Measurements from ENCODE around the gene CBFA2T2. TPM values are rescaled to one million over a fixed set of nuclear protein-coding genes. Genes with fewer than 3 reads are reported as not detected.
A peak's percentile ranks its signal among the peaks of the same experiment; 100 is the strongest.
"Not testable (repeated sequence)": the region's sequence is repeated elsewhere in the genome, so short reads cannot be mapped to it uniquely, and the experiment has no call there.

Gene CBFA2T2
- total RNA-seq, 1 experiment from 2014 or later, result 13.1 TPM

DNA sequence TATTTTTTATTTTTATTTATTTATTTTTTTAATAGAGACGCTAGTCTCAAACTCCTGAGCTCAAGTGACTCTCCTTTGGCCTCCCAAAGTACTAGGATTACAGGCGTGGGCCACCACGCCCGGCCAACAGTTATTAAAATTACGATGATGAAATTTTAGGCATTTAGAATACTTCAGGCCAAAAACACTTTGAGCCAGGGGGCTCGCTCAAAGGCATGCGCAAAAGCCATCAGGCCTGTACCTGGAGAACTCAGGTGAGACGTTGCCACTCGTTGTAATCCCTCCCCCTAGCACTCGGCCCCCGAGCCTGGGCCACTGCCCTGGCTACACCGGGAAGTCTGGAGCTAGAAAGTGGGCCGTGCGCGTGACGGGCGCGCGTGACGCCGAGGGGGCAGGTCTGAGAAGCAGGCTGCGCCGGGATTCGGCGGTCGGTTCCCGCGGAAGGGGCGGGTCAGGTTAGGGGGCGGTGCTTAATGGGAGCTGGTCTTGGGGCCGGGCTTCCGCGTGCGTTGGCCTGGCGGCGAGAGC is 337 bp upstream of the CBFA2T2 start:
- POLR2A ChIA-PET (ENCODE audit: low non-redundant PET), result interaction anchor here (0.7 to 1.1 kb wide), 3 partner anchors 9 to 149 kb away, joined by 3 read pairs; no protein-coding TSS in a partner anchor
- TSS peak; percentile 78 for BruUV-seq (replicated peaks)

DNA sequence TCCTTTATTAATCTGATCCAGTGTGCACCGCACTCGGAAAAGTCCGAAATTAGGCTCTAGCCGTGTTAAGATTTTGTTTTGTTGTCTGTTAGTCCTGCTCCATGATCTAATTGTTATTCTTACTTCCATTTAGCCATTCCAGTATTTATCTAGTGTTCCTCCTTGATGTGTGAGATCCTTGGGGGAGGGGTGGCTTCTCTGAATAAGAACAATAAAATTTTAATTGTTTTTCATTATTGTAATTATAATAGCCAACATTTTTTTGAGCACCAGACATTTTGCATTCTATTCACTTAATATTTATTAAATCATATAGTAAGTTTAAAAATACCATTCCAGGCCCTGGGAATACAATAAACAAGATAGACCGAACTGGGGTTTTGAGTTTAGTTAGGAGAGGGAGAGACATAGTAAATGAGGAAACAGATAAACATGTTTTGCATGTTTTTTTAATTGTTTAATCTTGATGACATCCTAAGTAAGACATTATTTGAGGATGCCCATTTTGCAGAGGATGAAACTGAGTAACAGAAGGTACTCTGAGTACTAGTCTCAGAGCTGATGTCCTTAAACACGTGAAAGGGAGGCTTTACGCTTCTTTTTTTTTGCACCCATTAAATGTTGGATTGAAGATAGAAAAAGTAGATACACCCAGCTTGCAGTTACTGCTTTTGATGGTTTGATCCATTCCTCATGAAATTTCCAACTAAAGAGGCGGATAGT is 1.2 kb downstream of the CBFA2T2 start:
- Histone ChIP-seq H3K27me3 (replicated peaks; ENCODE audit: insufficient read depth, low read depth, low read length, poor library complexity) (no peaks in the 10 kb centered on the region), H3K27ac (ENCODE audit: low read depth, low read length, poor library complexity, severe bottlenecking) (peak overlapping the region; percentile 85), H3K9me3 (ENCODE audit: low read depth, low read length, poor library complexity, severe bottlenecking) (no peaks in the 10 kb centered on the region), H3K4me1 (ENCODE audit: insufficient read depth, low read length, poor library complexity, severe bottlenecking) (peaks cover 6% of the 10 kb centered on the region), H3K4me3 (ENCODE audit: low read depth, low read length, poor library complexity, severe bottlenecking) (peak overlapping the region; percentile 93), H3K36me3 (ENCODE audit: insufficient read depth, low read length, poor library complexity, severe bottlenecking) (no peaks in the 10 kb centered on the region)
- CTCF ChIA-PET, result no interaction called here
- intact Hi-C loops (cut with micrococcal nuclease; ENCODE audit: unreplicated experiment), result no loop called here
- BruUV-seq (replicated peaks), result TSS peak; percentile 59
- no peak for TF ChIP-seq EZH2 (IDR thresholded peaks at IDR 0.05; ENCODE audit: borderline replicate concordance, low read depth, low read length, poor library complexity, severe bottlenecking)
- TF ChIP-seq, protein P1, sequence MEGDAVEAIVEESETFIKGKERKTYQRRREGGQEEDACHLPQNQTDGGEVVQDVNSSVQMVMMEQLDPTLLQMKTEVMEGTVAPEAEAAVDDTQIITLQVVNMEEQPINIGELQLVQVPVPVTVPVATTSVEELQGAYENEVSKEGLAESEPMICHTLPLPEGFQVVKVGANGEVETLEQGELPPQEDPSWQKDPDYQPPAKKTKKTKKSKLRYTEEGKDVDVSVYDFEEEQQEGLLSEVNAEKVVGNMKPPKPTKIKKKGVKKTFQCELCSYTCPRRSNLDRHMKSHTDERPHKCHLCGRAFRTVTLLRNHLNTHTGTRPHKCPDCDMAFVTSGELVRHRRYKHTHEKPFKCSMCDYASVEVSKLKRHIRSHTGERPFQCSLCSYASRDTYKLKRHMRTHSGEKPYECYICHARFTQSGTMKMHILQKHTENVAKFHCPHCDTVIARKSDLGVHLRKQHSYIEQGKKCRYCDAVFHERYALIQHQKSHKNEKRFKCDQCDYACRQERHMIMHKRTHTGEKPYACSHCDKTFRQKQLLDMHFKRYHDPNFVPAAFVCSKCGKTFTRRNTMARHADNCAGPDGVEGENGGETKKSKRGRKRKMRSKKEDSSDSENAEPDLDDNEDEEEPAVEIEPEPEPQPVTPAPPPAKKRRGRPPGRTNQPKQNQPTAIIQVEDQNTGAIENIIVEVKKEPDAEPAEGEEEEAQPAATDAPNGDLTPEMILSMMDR (conservative IDR thresholded peaks at IDR 0.05; ENCODE audit: low read depth, low read length), result no peak
- peak; percentile 11 for DNase-seq (ENCODE audit: low spot score)
- POLR2A ChIA-PET (ENCODE audit: low non-redundant PET), result interaction anchor here (1.1 kb wide), 1 partner anchor 148 kb away, joined by 3 read pairs; no protein-coding TSS in a partner anchor

More for the DNA sequence above, 337 bp upstream of the CBFA2T2 start:
- peak; percentile 97 for DNase-seq (ENCODE audit: low spot score)
- no peak for TF ChIP-seq EZH2 (IDR thresholded peaks at IDR 0.05; ENCODE audit: borderline replicate concordance, low read depth, low read length, poor library complexity, severe bottlenecking)
- TF ChIP-seq, protein P1 (conservative IDR thresholded peaks at IDR 0.05; ENCODE audit: low read depth, low read length), result no peak
- CTCF ChIA-PET, result no interaction called here
- intact Hi-C loops (cut with micrococcal nuclease; ENCODE audit: unreplicated experiment), result no loop called here
- no peaks in the 10 kb centered on the region for H3K36me3 ChIP-seq (ENCODE audit: insufficient read depth, low read length, poor library complexity, severe bottlenecking)
- no peaks in the 10 kb centered on the region for H3K9me3 ChIP-seq (ENCODE audit: low read depth, low read length, poor library complexity, severe bottlenecking)
- peak overlapping the region; percentile 93 for H3K4me3 ChIP-seq (ENCODE audit: low read depth, low read length, poor library complexity, severe bottlenecking)
- H3K27me3 ChIP-seq (replicated peaks; ENCODE audit: insufficient read depth, low read depth, low read length, poor library complexity), result no peaks in the 10 kb centered on the region
- H3K4me1 ChIP-seq (ENCODE audit: insufficient read depth, low read length, poor library complexity, severe bottlenecking), result peaks cover 6% of the 10 kb centered on the region
- peak overlapping the region; percentile 85 for H3K27ac ChIP-seq (ENCODE audit: low read depth, low read length, poor library complexity, severe bottlenecking)

DNA sequence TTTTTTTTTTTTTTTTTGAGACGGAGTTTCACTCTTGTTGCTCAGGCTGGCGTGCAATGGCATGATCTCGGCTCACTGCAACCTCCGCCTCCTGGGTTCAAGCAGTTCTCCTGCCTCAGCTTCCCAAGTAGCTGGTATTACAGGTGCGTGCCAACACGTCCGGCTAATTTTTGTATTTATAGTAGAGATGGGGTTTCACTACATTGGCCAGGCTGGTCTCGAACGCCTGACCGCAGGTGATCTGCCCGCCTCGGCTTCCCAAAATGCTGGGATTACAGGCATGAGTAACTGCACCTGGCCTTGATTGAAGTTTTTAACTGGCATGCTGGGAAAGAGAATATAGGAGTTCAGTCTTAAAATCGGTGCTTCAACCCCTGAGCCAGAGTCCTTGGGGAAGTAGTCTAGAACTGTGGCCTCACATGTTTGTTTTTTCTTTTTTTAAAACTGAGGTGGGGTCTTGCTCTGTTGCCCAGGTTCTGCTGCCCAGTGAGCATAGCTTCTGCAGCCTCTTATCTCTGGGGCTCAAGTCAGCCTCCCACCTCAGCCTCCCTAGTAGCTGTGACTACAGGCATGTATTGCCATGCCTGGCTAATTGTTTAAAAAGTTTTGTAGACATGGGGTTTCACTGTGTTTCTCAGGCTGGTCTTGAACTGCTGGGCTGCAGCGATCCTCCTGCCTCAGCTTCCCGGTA is 3.3 kb downstream of the CBFA2T2 start:
- POLR2A ChIA-PET (ENCODE audit: low non-redundant PET), result interaction anchor here (0.5 kb wide), 1 partner anchor 25 kb away, joined by 5 read pairs; no protein-coding TSS in a partner anchor
- H3K4me1 ChIP-seq (ENCODE audit: insufficient read depth, low read length, poor library complexity, severe bottlenecking), result peaks cover 6% of the 10 kb centered on the region

DNA sequence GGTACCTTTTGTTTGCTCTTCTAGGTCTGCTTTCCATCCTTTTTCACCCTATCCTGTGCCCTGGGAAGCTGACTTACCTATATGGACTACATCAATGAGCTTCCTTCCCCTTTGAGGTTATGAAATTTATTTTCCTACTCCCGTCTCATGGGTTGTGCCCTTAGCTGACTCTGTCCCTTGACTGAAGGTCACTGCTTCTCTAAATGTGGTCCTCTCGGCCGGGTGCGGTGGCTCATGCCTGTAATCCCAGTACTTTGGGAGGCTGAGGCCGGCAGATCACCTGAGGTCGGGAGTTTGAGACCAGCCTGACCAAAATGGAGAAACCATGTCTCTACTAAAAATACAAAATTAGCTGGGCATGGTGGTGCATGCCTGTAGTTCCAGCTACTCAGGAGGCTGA is 6.9 kb downstream of the CBFA2T2 start:
- intact Hi-C loops (cut with micrococcal nuclease; ENCODE audit: unreplicated experiment); H3K36me3 ChIP-seq (ENCODE audit: insufficient read depth, low read length, poor library complexity, severe bottlenecking); H3K4me1 ChIP-seq (ENCODE audit: insufficient read depth, low read length, poor library complexity, severe bottlenecking); H3K4me3 ChIP-seq (ENCODE audit: low read depth, low read length, poor library complexity, severe bottlenecking); DNase-seq (ENCODE audit: low spot score); BruUV-seq (replicated peaks); H3K9me3 ChIP-seq (ENCODE audit: low read depth, low read length, poor library complexity, severe bottlenecking); POLR2A ChIA-PET (ENCODE audit: low non-redundant PET); H3K27me3 ChIP-seq (replicated peaks; ENCODE audit: insufficient read depth, low read depth, low read length, poor library complexity); H3K27ac ChIP-seq (ENCODE audit: low read depth, low read length, poor library complexity, severe bottlenecking): not testable (repeated sequence)
- CTCF ChIA-PET, result interaction anchor here (0.7 kb wide), 1 partner anchor 25 kb away, joined by 5 read pairs; no protein-coding TSS in a partner anchor

More for the DNA sequence above, 3.3 kb downstream of the CBFA2T2 start:
- Histone ChIP-seq H3K9me3 (ENCODE audit: low read depth, low read length, poor library complexity, severe bottlenecking) (no peaks in the 10 kb centered on the region), H3K27ac (ENCODE audit: low read depth, low read length, poor library complexity, severe bottlenecking) (no peak overlapping the region), H3K4me3 (ENCODE audit: low read depth, low read length, poor library complexity, severe bottlenecking) (no peak overlapping the region), H3K36me3 (ENCODE audit: insufficient read depth, low read length, poor library complexity, severe bottlenecking) (no peaks in the 10 kb centered on the region), H3K27me3 (replicated peaks; ENCODE audit: insufficient read depth, low read depth, low read length, poor library complexity) (no peaks in the 10 kb centered on the region)
- CTCF ChIA-PET, result no interaction called here
- no peak for TF ChIP-seq EZH2 (IDR thresholded peaks at IDR 0.05; ENCODE audit: borderline replicate concordance, low read depth, low read length, poor library complexity, severe bottlenecking)
- TF ChIP-seq, protein P1 (conservative IDR thresholded peaks at IDR 0.05; ENCODE audit: low read depth, low read length), result no peak
- DNase-seq (ENCODE audit: low spot score), result no peak
- BruUV-seq (replicated peaks), result no TSS peak
- intact Hi-C loops (cut with micrococcal nuclease; ENCODE audit: unreplicated experiment), result no loop called here

All from A673 (cell line).